DOHH2 (cell line): ENCODE measurements around the gene KL.

Experiments
- CTCF ChIP-seq: fragments of 200-600 bp; sonication (generic); IDR thresholded peaks from one replicate; pipeline ENCODE4 v1.5.1; 2014; ENCODE audit warnings: antibody characterized with exemption, mild to moderate bottlenecking, low read depth, low read length; ENCODE audit not compliant: poor library complexity, severe bottlenecking
- EZH2phosphoT487 ChIP-seq: fragments of 200-600 bp; sonication (generic); IDR thresholded peaks from 2 replicates; pipeline ENCODE4 v1.6.1; 2017; ENCODE audit warnings: borderline replicate concordance, mild to moderate bottlenecking, antibody characterized with exemption, low read length, moderate library complexity, mixed read lengths

DNA sequence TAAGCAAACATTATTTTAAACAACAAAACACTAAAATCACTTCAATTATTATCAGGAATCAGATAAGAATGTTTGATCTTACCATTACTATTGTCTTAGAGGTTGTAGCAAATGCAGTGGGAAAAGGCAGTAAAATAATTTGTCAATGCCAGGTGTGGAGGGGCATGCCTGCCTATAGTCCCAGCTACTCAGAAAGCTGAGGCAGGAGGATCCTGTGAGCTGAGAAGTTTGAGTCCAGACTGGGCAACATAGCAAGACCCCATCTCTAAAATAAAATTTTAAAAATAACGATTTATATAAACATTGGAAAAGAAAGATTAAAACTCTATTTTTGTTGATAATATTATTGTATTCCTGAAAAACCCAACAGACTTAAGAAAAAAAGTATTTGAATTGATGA is 66.8 kb downstream of the KL start:
- TF ChIP-seq EZH2phosphoT487 (no peak), CTCF (no peak)
